Mucosa of rectum (tissue), 2 donors: ENCODE measurements around the gene FGF22.

Experiments used
- H3K27ac ChIP-seq, 2 donors: one replicate each; pipeline ENCODE4 v1.7.0; 2013; ENCODE audit warnings: inconsistent platforms in 2 of 2, low read depth in 2 of 2, low read length in 2 of 2
- H3K27me3 ChIP-seq, 2 donors: one replicate each; pipeline ENCODE4 v1.7.0; 2013; ENCODE audit warnings: low read length in 2 of 2; ENCODE audit not compliant: control insufficient read depth in 2 of 2, insufficient read depth in 2 of 2
- H3K36me3 ChIP-seq, 2 donors: one replicate each; pipeline ENCODE4 v1.7.0; 2013; ENCODE audit warnings: low read length in 2 of 2; ENCODE audit not compliant: control insufficient read depth in 2 of 2, insufficient read depth in 2 of 2
- H3K4me1 ChIP-seq, 2 donors: one replicate each; pipeline ENCODE4 v1.7.0; 2013; ENCODE audit warnings: low read length in 2 of 2, mild to moderate bottlenecking in 1 of 2; ENCODE audit not compliant: control insufficient read depth in 2 of 2, insufficient read depth in 2 of 2
- H3K4me3 ChIP-seq, 2 donors: one replicate each; pipeline ENCODE4 v1.7.0; 2013; ENCODE audit warnings: low read length in 2 of 2
- H3K9ac ChIP-seq, 2 donors: one replicate each; pipeline ENCODE4 v1.7.0; 2013; ENCODE audit warnings: low read length in 2 of 2, low read depth in 1 of 2, mild to moderate bottlenecking in 1 of 2
- H3K9me3 ChIP-seq, 2 donors: one replicate each; pipeline ENCODE4 v1.7.0; 2013; ENCODE audit warnings: low read length in 2 of 2; ENCODE audit not compliant: control insufficient read depth in 2 of 2
- donor health status: healthy.
- donor health status: Normal muscosa, but diverticular disease.

Gene FGF22

GRCh38 chr19:651991-652390, 12.3 kb downstream of the FGF22 start:
- no peak overlapping the region for H3K27ac ChIP-seq
- H3K36me3 ChIP-seq, result peaks cover 30 to 33% of the 10 kb centered on the region in 2 donors
- H3K27me3 ChIP-seq, result no peaks in the 10 kb centered on the region
- peaks cover 0 to 2% of the 10 kb centered on the region in 2 donors for H3K4me1 ChIP-seq
- H3K9ac ChIP-seq, result no peak overlapping the region
- no peak overlapping the region for H3K4me3 ChIP-seq
- H3K9me3 ChIP-seq, result no peaks in the 10 kb centered on the region

GRCh38 chr19:652467-653389, 13.0 kb downstream of the FGF22 start:
- Histone ChIP-seq H3K36me3 (peaks cover 27 to 30% of the 10 kb centered on the region in 2 donors), H3K9ac (no peak overlapping the region), H3K4me1 (peaks cover 0 to 6% of the 10 kb centered on the region in 2 donors), H3K27ac (no peak overlapping the region), H3K4me3 (no peak overlapping the region), H3K9me3 (no peaks in the 10 kb centered on the region), H3K27me3 (no peaks in the 10 kb centered on the region)

GRCh38 chr19:653425-653824, 13.7 kb downstream of the FGF22 start:
- Histone ChIP-seq H3K4me3 (no peak overlapping the region), H3K9me3 (no peaks in the 10 kb centered on the region), H3K27ac (no peak overlapping the region), H3K4me1 (peaks cover 2 to 8% of the 10 kb centered on the region in 2 donors), H3K9ac (no peak overlapping the region), H3K27me3 (no peaks in the 10 kb centered on the region), H3K36me3 (peaks cover 25 to 28% of the 10 kb centered on the region in 2 donors)

GRCh38 chr19:655691-656090, 16.0 kb downstream of the FGF22 start:
- Histone ChIP-seq H3K9me3 (no peaks in the 10 kb centered on the region), H3K4me1 (peaks cover 23 to 29% of the 10 kb centered on the region in 2 donors), H3K9ac (no peak overlapping the region), H3K27me3 (no peaks in the 10 kb centered on the region), H3K4me3 (no peak overlapping the region), H3K27ac (no peak overlapping the region), H3K36me3 (peaks cover 17 to 21% of the 10 kb centered on the region in 2 donors)

DNA sequence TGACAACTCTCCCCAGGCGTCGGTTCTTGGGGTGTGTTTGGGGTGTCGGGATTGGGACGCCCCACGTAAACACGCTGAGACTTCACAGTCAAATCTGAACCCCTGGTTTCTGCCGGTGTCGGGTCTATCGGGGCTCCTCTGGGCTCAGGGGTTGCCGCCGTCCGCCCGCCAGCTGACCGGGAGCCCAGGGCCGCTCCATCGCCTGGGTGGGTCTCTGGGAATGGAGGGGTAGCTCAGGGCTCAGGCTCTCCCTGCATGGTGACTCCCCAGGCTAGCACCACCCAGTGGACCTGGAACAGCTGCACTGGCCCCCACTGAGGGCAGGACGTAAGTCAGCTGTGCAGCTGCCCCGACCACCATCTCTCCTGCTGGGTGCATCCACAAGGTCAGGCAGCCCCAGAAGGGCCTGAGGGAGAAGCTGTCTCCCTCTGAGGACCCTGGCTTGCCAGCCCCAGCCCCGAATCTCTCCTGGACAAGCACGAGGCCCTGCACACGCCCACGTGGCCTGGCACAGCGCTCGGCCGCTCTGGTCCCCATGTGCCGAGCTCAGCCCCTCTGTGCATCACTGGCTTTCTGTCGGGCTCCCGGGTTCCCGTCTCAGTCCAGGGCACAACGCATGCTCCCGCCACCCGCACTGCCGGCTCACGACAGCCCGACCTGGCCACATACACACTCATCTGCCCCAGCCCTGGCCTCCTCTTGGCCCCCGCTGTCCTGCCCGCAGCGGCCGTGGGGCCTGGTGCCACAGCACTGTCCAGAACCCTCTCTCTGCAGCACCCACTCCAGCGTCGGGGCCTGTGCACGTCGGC, 17.3 kb downstream of the FGF22 start:
- Histone ChIP-seq H3K4me3 (no peak overlapping the region), H3K36me3 (peaks cover 11 to 12% of the 10 kb centered on the region in 2 donors), H3K27ac (no peak overlapping the region), H3K27me3 (no peaks in the 10 kb centered on the region), H3K4me1 (peaks cover 36 to 40% of the 10 kb centered on the region in 2 donors), H3K9ac (no peak overlapping the region), H3K9me3 (no peaks in the 10 kb centered on the region)

GRCh38 chr19:657611-658010, 17.9 kb downstream of the FGF22 start:
- H3K9me3 ChIP-seq, result no peaks in the 10 kb centered on the region
- peaks cover 38 to 41% of the 10 kb centered on the region in 2 donors for H3K4me1 ChIP-seq
- H3K27me3 ChIP-seq, result no peaks in the 10 kb centered on the region
- no peak overlapping the region for H3K4me3 ChIP-seq
- H3K9ac ChIP-seq, result no peak overlapping the region
- H3K27ac ChIP-seq, result no peak overlapping the region
- peaks cover 6 to 8% of the 10 kb centered on the region in 2 donors for H3K36me3 ChIP-seq

DNA sequence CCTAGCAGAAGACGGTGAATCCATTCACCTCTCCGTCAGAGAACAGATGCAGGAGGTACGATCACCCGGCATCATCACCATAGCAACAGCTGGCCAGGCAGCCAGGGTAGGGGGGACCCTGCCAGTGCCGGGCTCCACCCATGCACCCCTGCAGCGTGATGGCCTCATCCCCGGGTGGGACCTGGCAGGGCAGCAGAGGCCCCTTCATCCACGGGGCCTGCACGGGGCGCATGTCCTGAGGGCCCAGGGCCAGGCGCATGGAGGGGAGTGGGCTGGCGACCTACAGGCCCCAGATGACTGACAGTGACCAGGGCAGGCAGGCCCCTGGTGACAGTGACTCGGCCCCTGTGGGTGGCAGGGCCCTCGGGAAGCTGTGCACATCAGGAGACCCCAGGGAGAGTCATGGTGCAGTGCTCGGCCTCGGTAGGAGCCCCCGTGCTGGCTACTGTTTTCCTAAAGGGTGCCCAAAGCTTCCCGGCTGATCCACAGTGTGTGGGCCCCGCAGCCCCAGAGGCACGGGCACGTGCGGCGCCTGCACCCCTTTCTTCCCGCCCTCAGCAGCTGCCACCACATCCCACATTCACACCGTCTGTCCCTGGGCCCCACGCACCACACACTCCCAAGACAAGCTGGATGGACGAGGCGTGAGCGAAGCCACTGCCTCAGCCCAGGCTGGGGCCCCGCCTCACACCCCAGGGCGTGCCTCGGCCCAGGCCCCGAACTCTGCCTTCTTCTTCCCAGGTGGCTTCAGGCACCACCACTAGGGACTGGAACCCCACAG, 18.6 kb downstream of the FGF22 start:
- peaks cover 6 to 7% of the 10 kb centered on the region in 2 donors for H3K36me3 ChIP-seq
- peaks cover 38 to 41% of the 10 kb centered on the region in 2 donors for H3K4me1 ChIP-seq
- no peaks in the 10 kb centered on the region for H3K9me3 ChIP-seq
- H3K27ac ChIP-seq, result no peak overlapping the region
- H3K9ac ChIP-seq, result no peak overlapping the region
- H3K4me3 ChIP-seq, result no peak overlapping the region
- no peaks in the 10 kb centered on the region for H3K27me3 ChIP-seq

GRCh38 chr19:658916-659839, 19.5 kb downstream of the FGF22 start:
- peak overlapping the region in 1 of 2 donors; percentile 27 for H3K9ac ChIP-seq
- no peaks in the 10 kb centered on the region for H3K9me3 ChIP-seq
- H3K4me1 ChIP-seq, result peaks cover 44 to 46% of the 10 kb centered on the region in 2 donors
- H3K36me3 ChIP-seq, result no peaks in the 10 kb centered on the region
- H3K27ac ChIP-seq, result peak overlapping the region in 1 of 2 donors; percentile 96
- no peaks in the 10 kb centered on the region for H3K27me3 ChIP-seq
- H3K4me3 ChIP-seq, result no peak overlapping the region
